ENCODE data around the gene RALB. TPM values are rescaled to one million over a fixed set of nuclear protein-coding genes. Genes with fewer than 3 reads are reported as not detected.

RALB gene
- total RNA-seq, 4 donors from 2014 or later: 41.5 to 59.1 (median 54.4) TPM

- no peak for DNase-seq (ENCODE audit: extremely low spot score)
- Histone ChIP-seq H3K9me3 (no peaks in the 10 kb centered on the region), H3K36me3 (no peaks in the 10 kb centered on the region), H3K4me3 (no peak overlapping the region), H3K4me1 (peaks cover 9 to 20% (median 16%) of the 10 kb centered on the region in 4 donors), H3K27ac (replicated peaks in 1 of 4) (no peak overlapping the region), H3K27me3 (peaks cover 0 to 4% (median 0%) of the 10 kb centered on the region in 4 donors)
- WGBS: 96% methylated on average over 8 of the region's 10 CpGs
- TF ChIP-seq CTCF (IDR thresholded peaks at IDR 0.05) (no peak), EP300 (IDR thresholded peaks at IDR 0.05) (no peak), POLR2AphosphoS5 (IDR thresholded peaks at IDR 0.05) (no peak), POLR2A (IDR thresholded peaks at IDR 0.05; ENCODE audit: low read depth) (no peak)
- intact Hi-C loops (cut with DNase I): no loop called here
Measured at GRCh38 chr2:120321721-120322284, 69.2 kb downstream of the RALB start.

GRCh38 chr2:120322329-120322728 is 69.7 kb downstream of the RALB start:
- intact Hi-C loops (cut with DNase I): no loop called here
- TF ChIP-seq EP300 (IDR thresholded peaks at IDR 0.05) (no peak), CTCF (IDR thresholded peaks at IDR 0.05) (no peak), POLR2AphosphoS5 (IDR thresholded peaks at IDR 0.05) (no peak), POLR2A (IDR thresholded peaks at IDR 0.05; ENCODE audit: low read depth) (no peak)
- Histone ChIP-seq H3K36me3 (no peaks in the 10 kb centered on the region), H3K9me3 (no peaks in the 10 kb centered on the region), H3K27me3 (peaks cover 0 to 4% (median 0%) of the 10 kb centered on the region in 4 donors), H3K4me1 (peaks cover 9 to 20% (median 16%) of the 10 kb centered on the region in 4 donors), H3K4me3 (no peak overlapping the region), H3K27ac (replicated peaks in 1 of 4) (no peak overlapping the region)
- no peak for DNase-seq (ENCODE audit: extremely low spot score)
- WGBS: 100% methylated on average over 5 of the region's 7 CpGs

GRCh38 chr2:120323214-120323613 is 70.6 kb downstream of the RALB start:
- 86% methylated on average over 10 of the region's 10 CpGs for WGBS

GRCh38 chr2:120323807-120324399 is 71.3 kb downstream of the RALB start:
- H3K4me3 ChIP-seq: no peak overlapping the region
- H3K4me1 ChIP-seq: peaks cover 4 to 16% (median 11%) of the 10 kb centered on the region in 4 donors
- intact Hi-C loops (cut with DNase I): no loop called here
- peaks cover 0 to 4% (median 0%) of the 10 kb centered on the region in 4 donors for H3K27me3 ChIP-seq
- H3K27ac ChIP-seq (replicated peaks in 1 of 4): no peak overlapping the region
- H3K9me3 ChIP-seq: no peaks in the 10 kb centered on the region
- no peak for DNase-seq (ENCODE audit: extremely low spot score)
- WGBS: 93% methylated on average over 9 of the region's 10 CpGs
- TF ChIP-seq EP300 (IDR thresholded peaks at IDR 0.05) (no peak), POLR2AphosphoS5 (IDR thresholded peaks at IDR 0.05) (no peak), POLR2A (IDR thresholded peaks at IDR 0.05; ENCODE audit: low read depth) (no peak), CTCF (IDR thresholded peaks at IDR 0.05) (no peak)
- no peaks in the 10 kb centered on the region for H3K36me3 ChIP-seq

More at GRCh38 chr2:120323214-120323613, 70.6 kb downstream of the RALB start:
- intact Hi-C loops (cut with DNase I): no loop called here
- no peaks in the 10 kb centered on the region for H3K36me3 ChIP-seq
- H3K4me3 ChIP-seq: no peak overlapping the region
- H3K27me3 ChIP-seq: peaks cover 0 to 4% (median 0%) of the 10 kb centered on the region in 4 donors
- no peak overlapping the region for H3K27ac ChIP-seq (replicated peaks in 1 of 4)
- peaks cover 9 to 20% (median 16%) of the 10 kb centered on the region in 4 donors for H3K4me1 ChIP-seq
- no peak for TF ChIP-seq POLR2A (IDR thresholded peaks at IDR 0.05; ENCODE audit: low read depth)
- no peak for TF ChIP-seq CTCF (IDR thresholded peaks at IDR 0.05)
- H3K9me3 ChIP-seq: no peaks in the 10 kb centered on the region
- DNase-seq (ENCODE audit: extremely low spot score): no peak

All from esophagus muscularis mucosa (tissue), 4 donors.